ENCODE measurements around the gene ATP2B2. TPM values are rescaled to one million over a fixed set of nuclear protein-coding genes. Genes with fewer than 3 reads are reported as not detected.

ATP2B2 gene
- total RNA-seq, 1 donor from 2014 or later: 0.42 TPM

DNA sequence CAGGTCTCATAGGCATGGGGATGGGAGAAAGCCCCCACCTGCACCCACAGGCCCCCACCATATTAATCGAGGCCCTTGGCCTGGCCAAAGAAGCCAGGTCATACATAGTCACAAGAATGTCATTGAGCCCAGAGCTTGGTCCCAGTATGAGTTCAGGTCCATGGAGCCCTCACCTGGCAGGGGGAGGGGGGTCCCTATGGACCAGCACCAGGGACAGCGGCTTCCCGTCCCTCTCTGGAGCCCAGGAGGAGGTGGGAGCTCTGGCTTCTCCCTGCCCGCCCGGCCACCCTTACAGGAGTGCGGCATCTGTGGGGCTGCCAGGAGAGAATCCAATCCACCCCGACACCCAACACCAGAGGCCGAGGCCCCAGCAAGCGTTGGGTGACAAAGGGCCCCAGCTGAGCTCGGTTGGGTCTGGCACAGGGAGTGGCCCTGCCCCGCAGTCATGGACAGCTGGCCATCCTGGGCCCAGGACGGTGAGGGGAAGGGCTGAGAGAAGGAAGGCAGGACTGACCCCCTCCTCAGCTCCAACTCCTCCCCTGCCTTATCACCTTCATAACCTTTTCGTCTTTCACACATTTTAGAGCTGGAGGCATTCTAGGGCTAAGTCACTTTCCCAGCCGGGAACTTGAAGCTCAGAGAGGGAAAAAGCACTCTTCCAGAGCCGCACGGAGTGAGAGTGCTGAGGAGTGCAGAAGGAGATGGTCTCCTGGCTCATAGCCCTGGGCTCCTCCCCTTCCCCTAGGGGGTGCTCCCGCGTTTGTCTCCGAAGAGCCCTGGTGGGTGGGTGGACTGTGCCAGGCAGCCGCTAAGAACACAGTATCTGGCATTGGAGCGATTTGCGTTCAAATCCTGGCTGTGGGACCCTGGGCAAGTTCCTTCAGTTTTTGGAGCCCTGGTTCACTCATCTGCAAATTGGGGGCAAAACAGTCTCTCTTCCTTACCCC lies 54.6 kb downstream of the ATP2B2 start:
- no peaks in the 10 kb centered on the region for H3K9me3 Mint-ChIP-seq
- no peak for DNase-seq (ENCODE audit: low read depth, low spot score)
- peaks cover 56% of the 10 kb centered on the region for H3K27me3 Mint-ChIP-seq (ENCODE audit: low read depth)
- H3K4me1 Mint-ChIP-seq: no peaks in the 10 kb centered on the region
- no peak overlapping the region for H3K4me3 Mint-ChIP-seq
- TF ChIP-seq, protein P1, sequence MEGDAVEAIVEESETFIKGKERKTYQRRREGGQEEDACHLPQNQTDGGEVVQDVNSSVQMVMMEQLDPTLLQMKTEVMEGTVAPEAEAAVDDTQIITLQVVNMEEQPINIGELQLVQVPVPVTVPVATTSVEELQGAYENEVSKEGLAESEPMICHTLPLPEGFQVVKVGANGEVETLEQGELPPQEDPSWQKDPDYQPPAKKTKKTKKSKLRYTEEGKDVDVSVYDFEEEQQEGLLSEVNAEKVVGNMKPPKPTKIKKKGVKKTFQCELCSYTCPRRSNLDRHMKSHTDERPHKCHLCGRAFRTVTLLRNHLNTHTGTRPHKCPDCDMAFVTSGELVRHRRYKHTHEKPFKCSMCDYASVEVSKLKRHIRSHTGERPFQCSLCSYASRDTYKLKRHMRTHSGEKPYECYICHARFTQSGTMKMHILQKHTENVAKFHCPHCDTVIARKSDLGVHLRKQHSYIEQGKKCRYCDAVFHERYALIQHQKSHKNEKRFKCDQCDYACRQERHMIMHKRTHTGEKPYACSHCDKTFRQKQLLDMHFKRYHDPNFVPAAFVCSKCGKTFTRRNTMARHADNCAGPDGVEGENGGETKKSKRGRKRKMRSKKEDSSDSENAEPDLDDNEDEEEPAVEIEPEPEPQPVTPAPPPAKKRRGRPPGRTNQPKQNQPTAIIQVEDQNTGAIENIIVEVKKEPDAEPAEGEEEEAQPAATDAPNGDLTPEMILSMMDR (conservative IDR thresholded peaks at IDR 0.05): no peak
- H3K27ac Mint-ChIP-seq (ENCODE audit: unreplicated experiment): no peak overlapping the region
- no peaks in the 10 kb centered on the region for H3K36me3 Mint-ChIP-seq (ENCODE audit: low read depth)

DNA sequence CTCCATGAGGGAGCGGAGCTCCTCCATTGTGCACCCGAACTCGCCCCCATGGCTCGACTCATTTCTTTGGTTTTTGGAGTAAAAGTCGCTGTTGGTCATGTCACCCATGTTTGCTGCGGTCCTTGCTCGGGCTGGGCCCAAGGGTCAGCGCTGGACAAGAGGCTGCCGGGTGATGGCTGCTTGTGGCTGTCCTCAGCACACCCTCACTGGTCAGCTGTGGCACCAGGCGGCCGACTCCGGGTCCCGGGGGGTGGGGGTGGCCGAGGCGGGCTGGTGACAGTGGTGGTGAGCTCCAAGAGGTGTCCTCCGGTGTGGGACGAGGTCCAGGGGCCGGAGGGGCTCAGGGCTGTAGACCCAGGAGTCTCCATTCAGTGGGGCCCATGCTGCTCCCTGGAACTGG lies 56.0 kb downstream of the ATP2B2 start:
- no peak overlapping the region for H3K27ac Mint-ChIP-seq (ENCODE audit: unreplicated experiment)
- DNase-seq (ENCODE audit: low read depth, low spot score): no peak
- TF ChIP-seq, protein P1 (conservative IDR thresholded peaks at IDR 0.05): no peak
- H3K4me1 Mint-ChIP-seq: peaks cover 11% of the 10 kb centered on the region
- no peak overlapping the region for H3K4me3 Mint-ChIP-seq
- no peaks in the 10 kb centered on the region for H3K36me3 Mint-ChIP-seq (ENCODE audit: low read depth)
- peaks cover 47% of the 10 kb centered on the region for H3K27me3 Mint-ChIP-seq (ENCODE audit: low read depth)
- no peaks in the 10 kb centered on the region for H3K9me3 Mint-ChIP-seq

DNA sequence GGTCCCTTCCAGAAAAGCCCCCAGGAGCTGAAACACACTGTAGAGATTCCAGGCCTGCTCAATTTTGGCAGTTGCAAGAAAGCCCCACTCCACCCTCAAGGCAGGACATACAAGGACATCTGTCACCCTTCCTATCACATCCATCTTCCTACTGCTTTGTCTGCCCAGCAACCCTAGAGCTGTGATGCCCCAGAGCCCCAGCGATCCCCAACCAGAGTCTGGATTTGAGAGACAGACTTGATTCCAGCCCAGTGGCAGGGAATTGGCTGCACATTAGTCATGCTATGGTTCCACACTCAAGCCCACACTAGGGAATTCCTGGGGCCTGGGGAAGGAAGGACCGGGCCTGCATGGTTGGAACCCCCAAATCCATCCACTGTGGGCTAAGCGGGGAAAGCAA lies 56.8 kb downstream of the ATP2B2 start:
- Mint-ChIP-seq H3K27ac (ENCODE audit: unreplicated experiment) (no peak overlapping the region), H3K9me3 (no peaks in the 10 kb centered on the region), H3K4me3 (no peak overlapping the region), H3K27me3 (ENCODE audit: low read depth) (peaks cover 39% of the 10 kb centered on the region), H3K36me3 (ENCODE audit: low read depth) (no peaks in the 10 kb centered on the region), H3K4me1 (peaks cover 11% of the 10 kb centered on the region)
- TF ChIP-seq, protein P1 (conservative IDR thresholded peaks at IDR 0.05): no peak
- DNase-seq (ENCODE audit: low read depth, low spot score): no peak

DNA sequence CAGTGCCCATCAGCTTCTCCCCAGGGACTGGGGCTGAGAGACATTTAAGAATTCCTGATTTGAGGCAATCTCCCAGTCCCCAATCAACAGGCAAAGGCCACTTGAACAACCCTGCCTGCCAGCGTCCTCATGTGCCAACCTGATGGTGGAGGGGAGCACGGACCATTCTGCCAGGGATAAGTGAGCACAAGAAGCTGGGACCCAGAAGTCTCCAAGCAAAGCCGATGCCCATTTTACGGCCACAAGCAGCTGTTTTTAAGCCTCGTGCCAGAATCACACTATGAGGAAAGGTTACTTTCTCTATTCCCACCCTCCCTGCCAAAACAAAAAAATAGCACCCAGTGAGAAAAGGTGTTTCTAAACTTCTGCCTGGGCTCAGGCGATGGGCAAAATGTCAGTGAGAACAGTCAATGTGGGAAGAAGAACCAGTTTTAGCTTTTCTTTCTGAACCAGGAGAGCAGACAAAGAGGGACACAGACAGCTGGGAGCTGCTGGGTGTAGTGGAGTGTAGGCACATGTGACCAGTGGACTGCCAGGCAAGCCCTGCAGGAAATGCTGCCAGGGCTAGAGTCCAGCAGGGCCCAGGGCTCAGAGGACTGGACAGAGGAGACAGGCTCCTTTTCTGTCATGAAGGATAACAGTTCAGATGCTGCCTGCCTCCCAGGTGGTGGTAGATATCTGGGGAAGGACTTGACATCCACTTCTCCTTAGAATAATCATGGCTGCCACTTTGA lies 57.7 kb downstream of the ATP2B2 start:
- no peak for DNase-seq (ENCODE audit: low read depth, low spot score)
- H3K27me3 Mint-ChIP-seq (ENCODE audit: low read depth): peaks cover 32% of the 10 kb centered on the region
- no peaks in the 10 kb centered on the region for H3K36me3 Mint-ChIP-seq (ENCODE audit: low read depth)
- no peak overlapping the region for H3K4me3 Mint-ChIP-seq
- peaks cover 11% of the 10 kb centered on the region for H3K4me1 Mint-ChIP-seq
- no peaks in the 10 kb centered on the region for H3K9me3 Mint-ChIP-seq
- TF ChIP-seq, protein P1 (conservative IDR thresholded peaks at IDR 0.05): no peak
- H3K27ac Mint-ChIP-seq (ENCODE audit: unreplicated experiment): no peak overlapping the region

DNA sequence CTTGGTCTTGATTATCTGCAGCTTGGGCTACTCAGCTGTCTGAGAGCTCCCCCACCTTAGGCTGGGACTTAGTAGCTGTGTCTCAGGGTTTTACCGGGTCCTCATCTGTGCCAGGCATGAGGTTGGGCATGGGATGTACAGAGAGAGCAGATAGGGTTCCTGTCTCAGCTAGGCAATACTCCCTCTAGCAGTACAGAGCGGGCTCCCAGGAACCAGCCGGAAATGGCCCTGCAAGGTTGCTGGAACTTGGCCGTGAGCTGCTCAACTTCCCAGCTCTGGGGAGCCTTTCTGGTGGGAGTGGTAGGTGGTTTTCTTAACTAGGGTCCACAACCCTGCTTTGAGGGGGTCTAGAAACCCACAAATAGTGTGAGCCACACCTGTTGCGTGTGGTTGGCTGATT lies 58.3 kb downstream of the ATP2B2 start:
- H3K9me3 Mint-ChIP-seq: no peaks in the 10 kb centered on the region
- peaks cover 11% of the 10 kb centered on the region for H3K4me1 Mint-ChIP-seq
- TF ChIP-seq, protein P1 (conservative IDR thresholded peaks at IDR 0.05): no peak
- H3K4me3 Mint-ChIP-seq: no peak overlapping the region
- no peak overlapping the region for H3K27ac Mint-ChIP-seq (ENCODE audit: unreplicated experiment)
- peaks cover 26% of the 10 kb centered on the region for H3K27me3 Mint-ChIP-seq (ENCODE audit: low read depth)
- no peak for DNase-seq (ENCODE audit: low read depth, low spot score)
- H3K36me3 Mint-ChIP-seq (ENCODE audit: low read depth): no peaks in the 10 kb centered on the region

Data from neural crest cell (in vitro differentiated cells).